VCaP (cell line): Measurements from ENCODE around the gene COL4A2.

Experiments
- H3K27ac ChIP-seq: fragments of 450-650 bp; 2 replicates; pipeline ENCODE4 v1.5.1; 2017
- TF ChIP-seq, protein P1 (sequence below): fragments of 450-650 bp; conservative IDR thresholded peaks from 2 replicates; pipeline ENCODE4 v1.5.1; 2017; ENCODE audit warnings: mild to moderate bottlenecking, moderate library complexity

The COL4A2 gene

DNA sequence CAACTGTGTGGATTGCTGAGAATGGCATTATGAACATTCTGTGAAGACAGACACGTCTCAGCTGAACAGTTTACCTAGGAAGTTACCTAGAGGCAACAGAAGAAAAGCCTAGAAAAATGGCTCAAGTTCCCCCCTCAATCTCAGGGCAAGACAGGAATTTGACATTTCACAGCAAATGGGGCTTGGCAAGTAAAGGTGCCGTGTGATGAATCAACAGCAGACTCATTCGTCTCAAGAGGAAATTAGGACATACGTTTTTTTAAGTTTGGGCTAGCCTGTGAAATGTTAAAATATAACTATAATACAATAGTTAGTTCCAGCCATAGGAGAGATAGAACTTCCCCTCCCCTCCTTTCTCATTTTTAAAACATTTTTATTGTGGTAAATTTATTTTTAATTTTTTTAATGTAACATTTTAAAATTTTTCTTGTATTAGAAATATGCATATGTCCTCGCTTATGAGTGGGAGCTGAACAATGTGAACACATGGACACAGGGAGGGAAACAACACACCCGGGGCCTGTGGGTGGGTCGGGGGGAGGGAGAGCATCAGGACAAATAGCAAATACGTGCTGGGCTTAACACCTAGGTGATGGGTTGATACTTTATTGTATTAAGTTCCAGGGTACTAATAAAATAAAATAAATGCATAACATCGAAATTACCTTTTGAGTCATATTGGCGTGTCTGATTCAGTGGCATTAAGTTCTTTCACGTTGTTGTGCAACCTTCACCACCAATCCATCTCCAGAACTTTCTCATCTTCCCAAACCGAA is 116.0 kb downstream of the COL4A2 start:
- TF ChIP-seq, protein P1, sequence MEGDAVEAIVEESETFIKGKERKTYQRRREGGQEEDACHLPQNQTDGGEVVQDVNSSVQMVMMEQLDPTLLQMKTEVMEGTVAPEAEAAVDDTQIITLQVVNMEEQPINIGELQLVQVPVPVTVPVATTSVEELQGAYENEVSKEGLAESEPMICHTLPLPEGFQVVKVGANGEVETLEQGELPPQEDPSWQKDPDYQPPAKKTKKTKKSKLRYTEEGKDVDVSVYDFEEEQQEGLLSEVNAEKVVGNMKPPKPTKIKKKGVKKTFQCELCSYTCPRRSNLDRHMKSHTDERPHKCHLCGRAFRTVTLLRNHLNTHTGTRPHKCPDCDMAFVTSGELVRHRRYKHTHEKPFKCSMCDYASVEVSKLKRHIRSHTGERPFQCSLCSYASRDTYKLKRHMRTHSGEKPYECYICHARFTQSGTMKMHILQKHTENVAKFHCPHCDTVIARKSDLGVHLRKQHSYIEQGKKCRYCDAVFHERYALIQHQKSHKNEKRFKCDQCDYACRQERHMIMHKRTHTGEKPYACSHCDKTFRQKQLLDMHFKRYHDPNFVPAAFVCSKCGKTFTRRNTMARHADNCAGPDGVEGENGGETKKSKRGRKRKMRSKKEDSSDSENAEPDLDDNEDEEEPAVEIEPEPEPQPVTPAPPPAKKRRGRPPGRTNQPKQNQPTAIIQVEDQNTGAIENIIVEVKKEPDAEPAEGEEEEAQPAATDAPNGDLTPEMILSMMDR = no peak
- no peak overlapping the region for H3K27ac ChIP-seq

DNA sequence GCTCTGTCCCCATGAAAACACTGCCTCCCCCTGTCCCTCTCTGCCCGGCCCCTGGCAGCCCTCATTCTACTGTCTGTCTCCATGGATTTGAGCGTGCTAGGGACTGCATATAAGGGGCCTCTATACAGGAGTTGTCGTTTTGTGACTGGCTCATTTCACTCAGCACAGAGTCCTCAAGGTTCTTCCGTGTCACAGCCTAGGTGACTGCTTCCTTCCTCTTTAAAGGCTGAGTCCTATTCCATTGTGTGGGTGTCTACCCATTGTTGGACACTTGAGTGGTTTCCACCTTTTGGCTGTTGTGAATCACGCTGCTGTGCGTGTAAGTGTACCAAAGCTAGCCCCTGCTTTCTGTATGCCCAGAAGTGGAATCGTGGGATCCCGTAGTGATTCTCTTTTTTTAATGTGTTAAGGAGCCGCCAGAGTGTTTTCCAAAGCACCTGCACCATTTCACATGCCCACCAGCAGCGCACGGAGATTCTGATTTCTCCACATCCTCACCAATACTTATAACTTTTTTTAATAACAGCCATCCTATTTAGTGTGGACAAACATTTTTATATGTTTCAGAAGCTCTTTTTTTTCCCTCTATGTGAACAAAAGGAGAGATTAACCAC is 116.7 kb downstream of the COL4A2 start:
- TF ChIP-seq, protein P1 = no peak
- H3K27ac ChIP-seq = no peak overlapping the region

DNA sequence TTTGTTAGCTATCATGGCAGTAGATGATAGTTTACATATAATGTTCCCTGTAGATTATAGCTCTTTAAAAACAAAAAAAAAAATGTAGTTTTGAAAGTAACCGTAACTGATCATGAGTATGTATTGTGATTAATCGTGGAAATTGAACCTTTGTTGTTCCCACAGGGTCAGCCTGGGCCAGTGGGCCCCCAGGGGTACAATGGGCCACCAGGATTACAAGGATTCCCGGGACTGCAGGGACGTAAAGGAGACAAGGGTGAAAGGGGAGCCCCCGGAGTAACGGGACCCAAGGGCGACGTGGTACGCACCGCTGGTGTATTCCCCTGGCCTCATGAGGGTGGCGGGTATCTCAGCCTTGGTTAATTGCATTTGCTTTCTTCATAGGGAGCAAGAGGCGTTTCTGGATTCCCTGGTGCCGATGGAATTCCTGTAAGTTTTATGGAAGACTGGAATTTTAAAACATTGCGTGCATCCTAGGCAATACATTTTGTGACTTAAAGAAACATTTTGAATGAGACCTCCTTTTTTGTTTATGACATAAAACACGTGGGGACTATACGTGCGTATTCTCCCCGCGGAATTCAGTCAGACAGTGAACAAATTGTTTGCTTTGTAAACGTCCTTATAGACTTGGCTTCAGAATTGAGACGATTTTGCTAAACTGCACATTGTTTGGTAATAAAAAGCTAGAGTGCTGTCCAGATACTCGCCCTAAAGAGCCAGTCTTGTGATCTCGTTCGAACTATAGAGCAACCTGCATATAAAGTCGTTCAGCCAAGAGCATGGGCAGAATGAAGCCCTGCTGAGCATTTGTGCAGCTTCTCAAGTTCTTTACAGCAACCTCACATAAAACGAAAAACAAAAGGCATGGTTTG is 117.7 kb downstream of the COL4A2 start:
- H3K27ac ChIP-seq = no peak overlapping the region
- TF ChIP-seq, protein P1 = no peak

DNA sequence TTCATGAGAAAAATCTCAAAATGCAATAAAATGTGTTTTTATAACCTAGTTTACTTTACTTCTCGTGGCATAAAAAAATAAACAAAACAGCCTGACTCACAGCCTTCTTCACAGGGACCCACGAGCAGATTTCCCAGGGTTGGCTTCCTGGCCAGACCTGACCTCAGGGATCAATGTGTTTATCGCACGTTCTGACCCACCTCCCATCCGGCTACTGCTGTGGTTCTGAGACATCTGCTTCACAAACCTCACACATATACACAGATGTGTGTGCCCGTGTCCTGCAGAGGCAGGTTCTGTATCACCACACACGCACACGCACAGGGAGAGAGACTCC is 118.3 kb downstream of the COL4A2 start:
- TF ChIP-seq, protein P1 = no peak; the same call in 1 of the 2 replicates
- no peak overlapping the region for H3K27ac ChIP-seq

DNA sequence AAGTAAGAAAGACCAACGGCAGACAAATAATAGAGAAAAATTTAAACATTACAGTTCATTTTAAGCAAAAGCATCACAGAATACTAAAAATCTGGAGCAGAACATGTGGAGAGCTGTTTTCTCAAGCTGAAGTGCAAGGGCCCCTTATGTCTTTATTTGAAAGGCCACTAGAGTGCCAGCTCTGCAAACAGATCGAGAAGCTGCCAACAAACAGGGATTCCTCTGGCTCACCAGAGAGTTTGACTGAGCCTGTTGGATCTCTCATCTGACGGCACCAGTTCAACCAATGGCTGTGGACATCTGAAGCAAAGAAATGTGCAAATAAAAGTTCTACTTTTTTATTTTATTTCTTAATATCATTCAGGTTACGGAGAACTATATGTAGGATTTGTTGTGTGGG is 119.7 kb downstream of the COL4A2 start:
- H3K27ac ChIP-seq = no peak overlapping the region
- TF ChIP-seq, protein P1 = no peak

DNA sequence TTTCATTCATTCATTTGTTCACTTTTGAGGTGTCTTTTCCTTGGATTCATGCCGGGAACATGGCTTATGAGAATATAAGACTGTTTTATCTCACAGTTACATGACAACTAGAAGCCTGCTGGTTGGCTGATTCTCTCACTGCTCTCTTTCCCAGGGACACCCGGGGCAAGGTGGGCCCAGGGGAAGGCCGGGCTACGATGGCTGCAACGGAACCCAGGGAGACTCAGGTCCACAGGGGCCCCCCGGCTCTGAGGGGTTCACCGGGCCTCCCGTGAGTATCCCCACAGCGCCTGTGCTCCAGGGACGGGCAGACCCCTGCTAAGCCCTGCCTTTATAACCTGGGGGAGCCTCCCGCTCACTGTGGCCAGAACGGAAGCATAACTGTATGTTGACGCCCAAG is 121.2 kb downstream of the COL4A2 start:
- TF ChIP-seq, protein P1 = no peak
- no peak overlapping the region for H3K27ac ChIP-seq
